CD4-positive, alpha-beta T cell treated with Interleukin-1 beta for 1 hour (primary cell): ENCODE measurements around the gene WNK1.
"Not testable (repeated sequence)": the region's sequence is repeated elsewhere in the genome, so short reads cannot be mapped to it uniquely, and the experiment has no call there.

ENCODE experiments used
- DNase-seq, 2 donors: peaks; one replicate each; pipeline ENCODE4 v3.0.0-alpha.2; 2020 to 2022

Gene WNK1

DNA sequence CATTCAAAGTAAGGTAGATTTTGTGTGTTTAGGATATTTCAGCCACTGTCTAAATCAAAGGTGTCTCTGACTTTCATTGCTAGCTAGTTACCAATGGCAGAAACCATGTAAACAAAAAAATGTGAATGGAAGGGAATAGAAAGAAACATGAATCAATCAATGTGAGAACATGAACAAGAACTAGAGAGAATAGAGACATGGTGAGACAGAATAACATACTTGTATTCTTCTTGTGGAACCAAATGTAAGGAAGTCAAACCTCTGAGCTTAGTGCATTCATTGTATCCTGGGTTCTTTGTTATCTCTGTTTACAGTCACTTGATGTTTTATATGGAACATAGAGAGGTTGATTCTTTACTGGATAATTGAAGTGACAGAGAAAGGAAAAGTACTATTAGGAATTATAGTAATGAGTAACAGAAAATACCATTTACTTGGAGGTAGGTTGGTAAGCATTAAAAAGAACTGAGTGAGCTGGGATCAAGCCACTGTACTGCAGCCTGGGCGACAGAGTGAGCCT, 2.6 kb upstream of the WNK1 start:
- DNase-seq: no peak

DNA sequence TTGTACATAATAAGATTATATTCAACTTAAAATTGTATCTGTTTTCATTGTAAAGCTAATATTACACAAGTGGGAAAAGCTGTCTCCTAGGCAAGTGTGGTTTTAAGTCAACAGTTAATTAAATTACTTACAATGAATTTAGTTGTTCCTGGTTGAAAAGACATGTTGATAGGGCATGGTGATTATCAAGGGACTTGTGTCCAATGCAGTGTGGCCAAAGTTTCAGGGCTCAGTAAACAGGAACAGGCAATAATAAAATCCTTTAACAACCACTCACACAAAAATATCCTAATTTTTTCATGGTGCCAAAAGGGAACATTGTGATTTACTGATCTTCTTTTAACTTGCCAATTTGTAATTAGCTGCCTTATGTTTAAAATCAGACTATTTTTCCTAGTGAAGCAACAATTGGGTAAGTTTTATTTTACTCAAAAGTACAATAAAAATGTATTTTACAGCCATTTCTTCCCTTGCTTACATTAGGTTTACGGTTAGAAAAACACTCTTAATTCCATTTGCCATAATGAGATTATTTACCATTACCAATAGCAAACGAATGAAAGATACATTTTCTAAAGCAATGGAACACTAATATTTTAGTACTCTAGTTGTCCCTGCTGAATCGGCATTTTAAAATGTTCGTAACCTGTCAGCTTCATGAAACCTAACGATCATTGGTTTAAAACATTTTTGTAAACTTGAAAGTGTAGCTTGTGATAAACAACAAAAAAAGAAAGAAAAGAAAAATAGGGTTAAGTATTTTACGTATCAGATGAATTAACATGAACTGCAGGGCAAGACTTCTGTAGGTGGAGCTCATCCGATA, 1.8 kb upstream of the WNK1 start:
- DNase-seq: no peak

DNA sequence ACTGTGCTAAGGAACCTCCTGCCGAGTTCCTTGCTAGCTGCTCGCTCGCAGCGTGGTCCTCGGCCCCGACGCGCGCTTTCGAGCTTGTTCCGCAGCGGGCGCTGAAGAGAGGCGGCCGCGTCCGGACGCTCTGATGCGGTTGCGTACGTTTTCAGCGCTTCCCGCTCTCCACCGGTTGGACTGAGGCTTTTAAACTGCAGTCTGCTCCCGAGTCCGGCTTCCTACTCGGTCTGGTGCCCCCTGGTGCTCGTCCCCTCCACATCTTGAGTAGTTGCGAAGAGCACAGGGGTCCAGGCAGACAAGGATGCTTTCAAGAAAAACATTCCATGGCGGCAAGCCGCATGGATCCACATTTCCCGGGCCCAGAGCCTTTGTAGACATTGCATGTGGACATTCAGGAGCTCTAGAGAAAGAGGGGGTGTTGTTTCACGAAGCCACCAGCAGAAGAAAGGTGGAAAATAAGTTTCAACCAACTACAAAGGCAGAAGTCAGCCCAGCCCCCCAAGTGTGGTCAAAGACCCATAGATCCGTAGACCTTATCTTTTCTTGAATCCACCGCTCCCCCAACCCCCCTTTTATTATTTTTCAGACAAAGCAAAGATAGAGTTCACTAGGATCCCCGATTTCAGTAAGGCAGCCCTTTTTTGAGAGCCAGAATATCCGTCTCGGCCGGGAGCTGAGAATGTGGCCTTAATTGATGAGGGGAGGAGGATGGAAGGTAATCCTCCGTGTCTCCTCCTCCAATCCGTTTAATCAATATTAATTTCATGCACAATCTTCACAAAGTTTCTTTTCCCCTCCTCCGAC, 984 bp upstream of the WNK1 start:
- DNase-seq: peak; percentile 87 to 90

DNA sequence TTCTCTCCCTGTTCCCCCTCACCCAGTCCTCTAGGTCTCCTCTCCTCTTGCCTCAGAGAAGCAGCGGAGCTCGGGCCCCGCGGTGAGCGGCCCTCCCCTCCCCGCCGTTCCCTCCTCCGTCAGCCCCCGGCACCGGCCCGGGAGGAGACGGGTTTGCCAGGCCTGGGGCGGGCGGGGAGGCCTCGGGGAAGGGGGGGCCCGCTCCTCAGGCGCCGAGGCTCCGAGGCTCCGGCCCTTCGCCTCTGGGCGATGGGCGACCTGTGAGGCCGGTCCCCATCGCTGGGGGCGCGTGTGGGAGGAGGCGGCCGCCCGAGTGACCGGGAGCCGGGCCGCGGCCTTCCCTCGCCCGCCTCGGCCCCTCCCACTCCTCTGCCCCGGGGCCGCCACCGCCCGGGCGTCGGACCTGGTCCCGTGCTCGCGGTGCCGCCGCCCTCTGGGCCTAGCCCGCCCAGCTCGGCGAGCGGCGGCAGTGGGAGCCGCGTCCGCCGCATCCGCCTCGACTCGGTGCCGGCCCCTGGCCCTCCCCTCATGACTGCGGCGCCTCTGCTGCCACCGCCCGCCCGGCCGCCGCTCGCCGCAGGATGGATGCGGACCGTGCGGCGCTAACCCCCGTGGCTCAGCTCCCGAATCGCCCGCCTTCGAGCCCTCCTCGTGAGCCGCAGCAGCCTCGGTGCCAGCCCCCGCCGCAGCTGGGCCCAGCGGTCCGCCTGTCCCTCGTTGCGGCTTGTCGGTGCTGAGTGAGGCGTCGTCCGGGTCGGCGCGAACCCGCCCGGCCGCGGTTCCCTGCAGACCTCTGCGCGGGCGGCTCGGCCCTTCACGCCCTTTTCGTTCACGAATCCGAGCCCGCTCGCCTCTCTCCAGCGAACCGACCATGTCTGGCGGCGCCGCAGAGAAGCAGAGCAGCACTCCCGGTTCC, 574 bp downstream of the WNK1 start:
- no peak for DNase-seq

DNA sequence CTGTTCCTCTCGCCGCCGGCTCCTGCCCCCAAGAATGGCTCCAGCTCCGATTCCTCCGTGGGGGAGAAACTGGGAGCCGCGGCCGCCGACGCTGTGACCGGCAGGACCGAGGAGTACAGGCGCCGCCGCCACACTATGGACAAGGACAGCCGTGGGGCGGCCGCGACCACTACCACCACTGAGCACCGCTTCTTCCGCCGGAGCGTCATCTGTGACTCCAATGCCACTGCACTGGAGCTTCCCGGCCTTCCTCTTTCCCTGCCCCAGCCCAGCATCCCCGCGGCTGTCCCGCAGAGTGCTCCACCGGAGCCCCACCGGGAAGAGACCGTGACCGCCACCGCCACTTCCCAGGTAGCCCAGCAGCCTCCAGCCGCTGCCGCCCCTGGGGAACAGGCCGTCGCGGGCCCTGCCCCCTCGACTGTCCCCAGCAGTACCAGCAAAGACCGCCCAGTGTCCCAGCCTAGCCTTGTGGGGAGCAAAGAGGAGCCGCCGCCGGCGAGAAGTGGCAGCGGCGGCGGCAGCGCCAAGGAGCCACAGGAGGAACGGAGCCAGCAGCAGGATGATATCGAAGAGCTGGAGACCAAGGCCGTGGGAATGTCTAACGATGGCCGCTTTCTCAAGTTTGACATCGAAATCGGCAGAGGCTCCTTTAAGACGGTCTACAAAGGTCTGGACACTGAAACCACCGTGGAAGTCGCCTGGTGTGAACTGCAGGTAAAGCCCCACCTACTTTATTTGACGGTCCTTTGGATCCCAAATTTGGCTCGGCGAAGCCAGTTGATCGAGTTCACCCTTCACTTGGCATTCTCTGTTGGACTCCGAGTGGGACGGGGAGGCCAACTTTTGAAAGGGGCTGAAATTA, 1.5 kb downstream of the WNK1 start:
- peak; percentile 52 to 53 for DNase-seq

DNA sequence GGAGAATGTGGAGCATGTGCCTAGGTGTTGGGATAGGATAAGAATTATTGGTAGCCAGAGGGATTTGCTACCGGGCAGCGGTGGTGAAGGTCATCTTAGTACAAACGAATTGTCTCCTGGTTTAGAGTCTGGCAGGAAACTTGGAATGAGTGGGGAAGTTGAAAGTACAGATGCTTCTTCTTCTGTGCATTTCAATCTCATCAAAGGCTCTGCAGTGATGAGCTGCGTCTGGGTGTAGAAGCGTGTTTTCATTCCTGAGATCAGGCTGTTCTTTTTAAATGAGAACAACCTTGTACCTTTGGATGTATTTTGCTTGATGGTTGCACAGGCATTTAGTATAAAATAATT, 2.1 kb downstream of the WNK1 start:
- no peak for DNase-seq

DNA sequence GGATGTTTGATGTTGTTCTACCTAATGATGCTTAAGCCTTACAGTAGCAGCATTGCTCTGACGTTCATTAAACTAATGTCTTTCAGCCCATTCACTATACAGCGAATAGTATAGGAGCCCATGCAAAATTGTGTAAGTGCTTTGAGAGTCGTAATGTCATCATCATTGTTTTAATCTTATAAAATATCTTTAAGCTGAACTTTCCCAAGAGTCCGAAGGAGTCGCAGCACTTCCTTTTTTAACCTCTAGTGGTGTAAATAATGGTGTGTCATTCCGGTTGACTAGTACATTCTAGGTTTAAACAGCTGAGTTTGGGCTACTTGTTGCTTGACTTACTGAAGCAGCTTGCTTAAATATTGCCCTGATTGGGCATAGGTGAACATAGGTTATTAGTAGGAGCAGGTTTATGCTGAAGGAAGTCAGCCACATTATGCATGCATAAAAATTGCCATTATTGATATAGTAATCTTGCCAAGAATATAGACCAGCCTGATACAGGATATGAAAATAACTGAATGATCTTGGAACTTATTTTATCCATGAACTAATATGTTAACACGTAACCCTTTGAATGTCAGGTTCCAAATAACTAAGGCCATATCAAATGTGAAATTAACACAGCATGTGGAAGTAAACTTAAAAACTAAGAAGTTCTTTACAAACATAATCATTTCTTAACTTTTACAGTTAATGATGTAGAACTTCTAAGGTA, 2.6 kb downstream of the WNK1 start:
- peak; percentile 22 to 71 for DNase-seq

DNA sequence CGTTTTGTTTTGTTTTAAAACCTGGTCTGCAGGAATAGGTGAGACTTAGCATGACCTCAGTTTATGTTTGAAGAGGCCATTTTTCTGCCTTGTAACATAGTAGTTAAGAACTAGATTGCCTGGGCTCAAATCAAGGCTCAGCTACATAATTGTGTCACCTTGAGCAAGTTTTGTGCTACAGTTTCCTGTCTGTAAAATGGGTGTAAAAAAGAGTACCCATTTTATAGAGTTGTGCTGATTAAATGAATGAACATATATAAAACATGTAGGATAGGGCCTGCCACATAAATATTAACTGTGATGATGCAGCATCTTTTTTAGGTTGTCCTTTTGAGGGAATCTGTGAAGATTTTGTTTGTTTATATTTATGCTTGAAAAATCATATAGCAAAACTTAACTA, 7.2 kb downstream of the WNK1 start:
- DNase-seq: peak in 1 of 2 donors; percentile 26

DNA sequence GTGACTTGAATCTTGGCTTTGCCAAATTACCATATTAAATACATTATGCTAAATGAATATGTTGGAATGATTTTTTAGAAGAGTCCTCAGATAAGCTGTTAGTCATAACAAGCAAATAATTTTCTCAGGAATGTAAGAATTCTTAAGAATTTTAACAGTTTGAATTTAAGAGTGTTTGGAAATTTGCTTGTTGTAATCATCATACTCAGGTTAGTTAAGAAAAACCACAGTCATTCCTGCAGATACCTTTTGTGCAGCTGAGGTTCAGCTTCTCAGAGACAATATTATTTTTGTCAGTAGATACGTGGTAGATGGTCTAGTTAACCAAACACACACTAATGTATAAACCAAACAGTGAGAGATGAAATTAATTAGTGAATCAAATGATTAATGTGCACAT, 8.9 kb downstream of the WNK1 start:
- DNase-seq: no peak

DNA sequence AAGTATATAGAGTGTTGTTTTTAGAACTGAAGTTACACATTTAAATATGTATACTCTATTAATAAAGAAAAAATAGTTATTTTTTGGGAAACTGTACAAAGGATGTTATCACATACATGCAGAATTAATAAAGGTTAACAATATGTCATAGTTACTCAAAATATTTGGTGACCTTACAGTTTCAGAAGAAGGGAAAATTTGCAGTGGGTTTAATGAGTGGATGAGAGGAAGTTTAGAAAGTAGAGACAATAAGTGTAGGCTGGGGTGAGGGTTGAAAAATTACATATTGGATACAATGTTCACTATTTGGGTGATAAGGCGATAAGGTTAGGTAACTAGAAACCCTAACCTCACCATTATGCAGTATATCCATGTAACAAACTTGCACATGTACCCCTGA, 13.5 kb downstream of the WNK1 start:
- DNase-seq: no peak

DNA sequence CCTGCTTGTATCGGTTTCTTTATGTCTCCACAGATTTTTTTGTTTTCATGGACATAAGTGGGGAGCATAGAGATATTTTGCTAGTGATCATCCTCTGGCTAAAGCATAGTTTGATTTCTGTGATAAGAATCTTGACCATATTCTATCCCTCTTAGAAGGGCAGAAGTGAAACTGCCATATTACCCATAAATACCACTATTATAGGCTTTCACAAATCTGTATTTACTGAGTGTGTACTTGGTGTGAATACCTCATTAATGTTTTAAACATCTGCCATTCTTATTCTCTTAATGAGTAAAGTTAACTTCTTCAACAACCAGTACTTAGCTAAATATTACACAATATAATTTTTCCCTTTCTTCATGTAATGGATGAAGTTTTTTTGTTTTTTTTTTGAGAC, 16.1 kb downstream of the WNK1 start:
- no peak for DNase-seq

DNA sequence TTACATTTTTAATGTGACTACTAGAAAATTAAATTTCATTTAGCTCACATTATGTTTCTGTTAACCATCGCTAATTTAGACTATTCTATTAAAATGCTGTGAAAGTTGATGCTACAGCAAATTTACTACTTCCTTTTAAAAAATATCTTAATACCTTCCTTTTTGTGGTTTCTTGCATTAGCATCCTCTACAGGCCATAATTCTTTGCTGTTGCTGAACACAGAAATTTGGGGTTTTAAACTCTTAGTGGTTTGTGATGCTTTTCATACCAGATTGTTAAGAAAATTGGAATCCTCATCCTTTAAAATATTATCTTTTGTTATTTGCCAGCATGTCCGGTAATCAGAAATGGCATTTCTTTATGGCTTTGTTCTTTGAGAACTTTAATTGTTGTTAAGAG, 18.1 kb downstream of the WNK1 start:
- no peak for DNase-seq

DNA sequence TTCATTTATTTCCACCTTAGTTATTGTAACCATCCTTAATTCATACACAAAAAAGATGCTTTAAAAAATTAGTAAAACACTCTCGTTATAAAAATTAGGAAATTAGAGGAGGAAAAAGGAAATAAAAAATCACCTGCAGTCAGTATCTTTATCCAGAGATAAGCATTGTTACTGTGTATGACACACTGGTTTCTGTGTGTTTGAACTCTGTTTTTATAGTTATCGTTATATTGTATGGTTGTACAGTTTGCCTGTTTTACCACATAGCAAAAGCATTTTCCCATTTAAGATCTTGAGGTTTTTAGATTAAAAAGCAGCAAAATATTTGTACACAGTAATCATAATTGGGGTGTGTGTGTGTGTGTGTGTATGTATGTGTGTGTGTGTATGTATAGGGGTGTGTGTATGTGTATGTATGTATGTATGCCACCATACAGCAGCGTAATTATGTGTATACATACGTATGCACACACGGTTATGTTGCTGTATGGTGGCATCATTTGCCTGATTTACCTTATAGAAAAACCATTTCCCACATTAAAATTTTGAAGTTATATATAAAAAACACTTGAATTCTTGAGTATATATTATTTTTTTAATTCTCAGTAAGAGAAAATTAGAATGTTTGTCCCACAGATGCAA, 19.8 kb downstream of the WNK1 start:
- DNase-seq: no peak

DNA sequence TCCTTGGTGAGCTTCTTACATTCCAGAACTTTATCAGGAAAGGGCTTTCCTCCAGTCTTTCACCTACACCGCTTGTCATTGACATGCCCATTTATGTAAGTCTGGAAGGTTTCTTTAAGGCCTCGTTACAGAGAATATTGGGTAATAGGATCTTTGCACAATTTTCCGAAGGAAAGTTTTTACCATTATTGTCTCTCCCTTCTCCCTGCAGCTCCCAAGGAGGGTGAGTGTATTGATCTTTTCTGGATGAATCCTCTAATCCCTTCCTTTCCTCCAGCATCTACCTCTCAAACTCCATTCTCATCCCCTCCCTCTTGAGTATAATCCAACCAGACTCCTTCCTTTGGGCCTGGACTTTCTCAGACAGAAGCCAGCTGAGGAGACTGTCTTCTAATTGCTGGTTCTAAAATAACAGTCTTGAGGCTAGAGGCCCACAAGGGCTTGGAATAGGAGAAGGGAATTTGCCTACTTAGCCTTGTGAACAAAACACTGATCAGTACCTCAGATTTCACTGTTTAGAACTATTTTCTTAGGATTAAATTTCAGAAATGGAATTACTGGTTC, 21.8 kb downstream of the WNK1 start:
- no peak for DNase-seq

DNA sequence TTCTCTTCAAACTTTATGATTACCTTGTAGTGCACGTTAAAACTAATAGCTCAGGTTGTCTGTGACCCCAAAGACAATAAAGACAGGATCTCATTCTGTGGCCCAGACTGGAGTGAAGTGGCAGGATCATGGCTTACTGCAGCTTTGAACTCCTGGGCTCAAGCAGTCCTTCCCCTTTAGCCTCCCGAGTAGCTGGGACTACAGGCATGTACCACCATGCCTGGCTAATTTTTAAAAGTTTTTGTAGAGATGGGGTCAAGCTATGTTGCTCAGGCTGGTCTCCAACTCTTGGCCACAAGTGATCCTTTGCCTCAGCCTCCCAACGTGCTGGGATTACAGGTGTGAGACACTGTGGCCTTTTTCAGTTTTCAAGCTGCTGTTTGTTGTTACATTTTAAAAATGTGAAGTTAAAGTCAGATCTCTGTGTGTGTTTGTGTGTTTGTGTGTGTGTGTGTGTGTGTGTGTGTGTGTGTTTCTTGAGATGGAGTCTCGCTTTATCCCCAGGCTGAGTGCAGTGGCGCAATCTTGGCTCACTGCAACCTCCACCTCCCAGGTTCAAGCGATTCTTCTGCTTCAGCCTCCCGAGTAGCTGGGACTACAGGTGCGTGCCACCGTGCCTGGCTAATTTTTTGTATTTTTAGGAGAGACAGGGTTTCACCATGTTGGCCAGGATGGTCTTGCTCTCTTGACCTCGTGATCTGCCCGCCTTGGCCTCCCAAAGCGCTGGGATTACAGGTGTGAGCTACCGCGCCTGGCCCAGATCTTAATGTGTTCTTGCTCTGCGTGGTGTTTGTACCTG, 23.8 kb downstream of the WNK1 start:
- DNase-seq: not testable (repeated sequence)

DNA sequence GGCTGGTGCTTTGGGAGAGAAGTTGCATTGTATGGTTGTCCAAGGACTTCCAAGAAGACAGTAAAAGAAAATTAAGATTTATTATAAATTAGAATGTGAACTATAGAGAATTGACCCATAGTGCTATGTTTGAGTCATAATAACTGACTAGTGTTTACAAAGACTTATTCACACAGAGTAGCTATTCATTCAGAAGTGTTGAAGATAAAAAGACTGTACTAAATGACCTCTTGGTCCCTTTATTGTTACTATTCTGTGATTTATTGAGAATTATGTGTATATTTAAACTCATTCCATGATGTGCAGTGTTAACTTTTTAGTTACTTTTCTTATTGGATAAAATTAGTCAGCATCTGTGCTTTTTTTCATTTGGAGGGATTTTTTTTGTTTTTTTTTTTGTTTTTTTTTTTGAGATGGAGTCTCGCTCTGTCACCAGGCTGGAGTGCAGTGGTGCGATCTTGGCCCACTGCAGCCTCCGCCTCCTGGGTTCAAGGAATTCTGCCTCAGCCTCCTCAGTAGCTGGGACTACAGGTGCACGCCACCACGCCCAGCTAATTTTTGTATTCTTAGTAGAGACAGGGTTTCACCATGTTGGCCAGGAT, 24.5 kb downstream of the WNK1 start:
- DNase-seq: not testable (repeated sequence)

DNA sequence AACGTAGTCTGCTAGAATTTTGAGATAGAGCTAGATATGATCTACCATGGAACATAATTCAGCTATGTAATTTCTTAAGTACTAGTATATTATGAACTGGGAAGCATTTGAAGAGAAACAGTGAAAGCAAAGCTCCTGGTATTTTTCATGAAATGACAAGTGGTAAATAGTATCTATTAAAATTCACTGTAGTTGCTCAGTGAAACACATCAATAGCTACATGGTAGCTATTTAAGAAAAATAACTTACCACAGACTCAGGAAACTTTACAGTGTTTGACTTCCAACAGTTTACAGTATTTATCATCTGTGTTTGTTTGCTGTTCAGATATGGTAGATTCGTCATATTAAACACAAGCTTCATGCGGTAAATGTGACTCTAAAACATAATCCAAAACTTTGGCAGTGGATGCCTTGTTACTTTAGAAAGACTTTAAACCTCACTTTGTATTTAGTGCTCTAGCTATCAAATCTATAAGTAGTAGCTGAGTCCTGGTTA, 25.2 kb downstream of the WNK1 start:
- DNase-seq: no peak

DNA sequence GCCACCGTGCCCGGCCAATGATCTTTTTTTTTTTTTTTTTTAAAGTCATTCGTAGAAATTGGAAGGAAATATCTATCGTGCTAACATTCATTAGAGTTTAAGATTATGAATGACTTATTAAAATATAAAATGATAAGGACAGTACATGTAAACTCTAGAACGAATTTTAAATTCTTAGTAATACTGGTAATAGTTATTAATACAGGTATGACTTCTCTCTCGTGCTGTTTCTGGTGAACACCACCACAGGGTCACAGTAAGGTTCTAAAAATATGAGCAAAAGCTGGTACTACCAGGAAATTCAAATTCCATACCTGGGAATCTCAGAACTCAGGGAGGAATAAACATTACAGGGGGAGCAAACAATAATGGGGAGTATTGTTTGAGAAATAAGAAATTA, 26.2 kb downstream of the WNK1 start:
- no peak for DNase-seq
